GM23338 (cell line): ENCODE measurements around the gene NFXL1. TPM values are rescaled to one million over a fixed set of nuclear protein-coding genes. Genes with fewer than 3 reads are reported as not detected.

Experiments used
- ATAC-seq: fragments of 200-7000 bp; cut with Tn5 transposase; 3 replicates; pipeline ENCODE4 v1.9.1; 2020
- DNase-seq: peaks from one replicate; pipeline ENCODE4 v3.0.0-alpha.2; 2015; ENCODE audit warnings: low spot score
- H2AFZ ChIP-seq: fragments of 200-600 bp; sonication (generic); 2 replicates; pipeline ENCODE4 v1.8.0; 2016; ENCODE audit warnings: antibody characterized with exemption, mild to moderate bottlenecking, moderate library complexity
- H3F3A ChIP-seq: fragments of 200-600 bp; sonication (generic); replicated peaks from 2 replicates; pipeline ENCODE4 v1.8.0; 2017; ENCODE audit warnings: antibody characterized with exemption, mixed run types, low read depth
- H3K27ac ChIP-seq: fragments of 200-600 bp; sonication (generic); 2 replicates; pipeline ENCODE4 v1.6.1; 2016; ENCODE audit warnings: low read depth
- H3K27me3 ChIP-seq: fragments of 200-600 bp; sonication (generic); 2 replicates; pipeline ENCODE4 v1.8.0; 2016; ENCODE audit warnings: mild to moderate bottlenecking, mixed run types, moderate library complexity; ENCODE audit not compliant: insufficient read depth
- H3K36me3 ChIP-seq: fragments of 200-600 bp; sonication (generic); 2 replicates; pipeline ENCODE4 v1.8.0; 2016; ENCODE audit warnings: mild to moderate bottlenecking; ENCODE audit not compliant: insufficient read depth
- H3K4me1 ChIP-seq: fragments of 200-600 bp; sonication (generic); 2 replicates; pipeline ENCODE4 v1.8.0; 2016; ENCODE audit warnings: mild to moderate bottlenecking, moderate library complexity; ENCODE audit not compliant: insufficient read depth
- H3K4me2 ChIP-seq: fragments of 200-600 bp; sonication (generic); 2 replicates; pipeline ENCODE4 v1.7.1; 2017; ENCODE audit warnings: mixed run types
- H3K4me3 ChIP-seq: fragments of 200-600 bp; sonication (generic); 2 replicates; pipeline ENCODE4 v1.6.1; 2016; ENCODE audit warnings: mixed run types
- H3K79me2 ChIP-seq: fragments of 200-600 bp; sonication (generic); replicated peaks from 2 replicates; pipeline ENCODE4 v1.8.0; 2017; ENCODE audit warnings: mild to moderate bottlenecking; ENCODE audit not compliant: insufficient read depth
- H3K9me2 ChIP-seq: fragments of 200-600 bp; sonication (generic); 2 replicates; pipeline ENCODE4 v1.8.0; 2017; ENCODE audit not compliant: insufficient read depth
- H4K20me1 ChIP-seq: fragments of 200-600 bp; sonication (generic); replicated peaks from 2 replicates; pipeline ENCODE4 v1.8.0; 2017; ENCODE audit warnings: mild to moderate bottlenecking; ENCODE audit not compliant: insufficient read depth
- H3K27ac Mint-ChIP-seq: 2 replicates; pipeline ENCODE4 v1.8.0; 2020; ENCODE audit warnings: inconsistent platforms, mild to moderate bottlenecking, moderate library complexity, mixed read lengths
- H3K27me3 Mint-ChIP-seq: 3 replicates; pipeline ENCODE4 v1.8.0; 2022; ENCODE audit warnings: low read depth, mild to moderate bottlenecking, moderate library complexity, mixed read lengths, inconsistent platforms; ENCODE audit not compliant: insufficient read depth, poor library complexity
- H3K36me3 Mint-ChIP-seq: 3 replicates; pipeline ENCODE4 v1.8.0; 2021; ENCODE audit warnings: low read depth, mild to moderate bottlenecking, inconsistent platforms, moderate library complexity, mixed read lengths
- H3K4me1 Mint-ChIP-seq: 3 replicates; pipeline ENCODE4 v1.8.0; 2020; ENCODE audit warnings: mild to moderate bottlenecking, inconsistent platforms, mixed read lengths
- H3K4me3 Mint-ChIP-seq: 3 replicates; pipeline ENCODE4 v1.8.0; 2021; ENCODE audit warnings: moderate library complexity, mild to moderate bottlenecking, inconsistent platforms, mixed read lengths
- H3K9me3 Mint-ChIP-seq: 3 replicates; pipeline ENCODE4 v1.8.0; 2020; ENCODE audit warnings: moderate library complexity, mild to moderate bottlenecking, inconsistent platforms, mixed read lengths
- CTCF ChIP-seq, 2 experiments: fragments of 200-600 bp in 1 of 2; sonication (generic) in 1 of 2; conservative IDR thresholded peaks; 2 replicates each; pipeline versions ENCODE4 v1.5.1 to v1.6.1; 2016 to 2017; ENCODE audit warnings: antibody characterized with exemption in 2 of 2, low read depth in 2 of 2, mild to moderate bottlenecking in 2 of 2, moderate library complexity in 1 of 2
- ETS1 ChIP-seq: IDR thresholded peaks from 2 replicates; pipeline ENCODE4 v1.6.1; 2016; ENCODE audit warnings: antibody characterized with exemption
- EZH2 ChIP-seq: fragments of 200-600 bp; sonication (generic); IDR thresholded peaks from one replicate; pipeline ENCODE4 v1.8.0; 2017; ENCODE audit warnings: antibody characterized with exemption, mild to moderate bottlenecking, low read depth; ENCODE audit not compliant: unreplicated experiment
- EZH2phosphoT487 ChIP-seq: fragments of 200-600 bp; sonication (generic); IDR thresholded peaks from one replicate; pipeline ENCODE4 v1.8.1; 2018; ENCODE audit warnings: antibody characterized with exemption; ENCODE audit not compliant: unreplicated experiment
- JUNB ChIP-seq: IDR thresholded peaks from one replicate; pipeline ENCODE4 v1.6.1; 2016; ENCODE audit warnings: antibody characterized with exemption; ENCODE audit not compliant: unreplicated experiment
- POLR2AphosphoS5 ChIP-seq: IDR thresholded peaks from 2 replicates; pipeline ENCODE4 v1.6.1; 2016; ENCODE audit warnings: antibody characterized with exemption, low read depth
- REST ChIP-seq: IDR thresholded peaks from one replicate; pipeline ENCODE4 v1.6.1; 2018; ENCODE audit warnings: antibody characterized with exemption; ENCODE audit not compliant: unreplicated experiment
- STAT1 ChIP-seq: IDR thresholded peaks from one replicate; pipeline ENCODE4 v1.6.1; 2016; ENCODE audit warnings: antibody characterized with exemption; ENCODE audit not compliant: unreplicated experiment
- ZNF114 ChIP-seq: fragments of 250-450 bp; sonication (Bioruptor Pico); IDR thresholded peaks from 2 replicates; pipeline ENCODE4 v1.5.0; 2020; ENCODE audit warnings: mild to moderate bottlenecking, moderate library complexity
- ZNF331 ChIP-seq: fragments of 250-450 bp; sonication (Bioruptor Pico); IDR thresholded peaks from 2 replicates; pipeline ENCODE4 v1.5.0; 2020; ENCODE audit warnings: low read depth, mild to moderate bottlenecking, moderate library complexity
- ZNF462 ChIP-seq: fragments of 250-450 bp; sonication (Bioruptor Pico); IDR thresholded peaks from 2 replicates; pipeline ENCODE4 v1.5.0; 2020; ENCODE audit warnings: mild to moderate bottlenecking, moderate library complexity
- polyA plus RNA-seq: library from polyadenylated mRNA; unstranded; fragments of >200 nt; fragmentation: Nextera tagmentation; extraction: Ambion mirVana; gene quantifications from 2 replicates; pipeline ENCODE4 v1.2.1, GENCODE V29; 2016
- total RNA-seq: library from RNA; depleted of rRNA; stranded (reverse); fragments of >200 nt; shearing (Covaris generic); gene quantifications from 2 replicates; pipeline ENCODE4 v1.2.3, GENCODE V29; 2014

Gene NFXL1
- total and polyA plus RNA-seq, 2 experiments from 2014 or later = 19.4 to 31.7 TPM

- Mint-ChIP-seq H3K36me3 (no peaks in the 10 kb centered on the region), H3K4me1 (peaks cover 13% of the 10 kb centered on the region; the same call in 2 of the 3 replicates), H3K27me3 (peaks cover 3% of the 10 kb centered on the region), H3K9me3 (no peaks in the 10 kb centered on the region; the same call in 2 of the 3 replicates), H3K4me3 (no peak overlapping the region), H3K27ac (no peak overlapping the region)
- Histone ChIP-seq H3F3A (no peaks in the 10 kb centered on the region), H3K36me3 (no peaks in the 10 kb centered on the region), H3K27ac (no peak overlapping the region), H3K4me3 (no peak overlapping the region), H2AFZ (no peak overlapping the region), H3K4me1 (no peaks in the 10 kb centered on the region), H3K9me2 (0 out of 2 replicates have a peak, but pooled peaks cover 4% of the 10 kb centered on the region), H3K4me2 (no peak overlapping the region), H3K79me2 (no peaks in the 10 kb centered on the region), H3K27me3 (no peaks in the 10 kb centered on the region), H4K20me1 (no peaks in the 10 kb centered on the region)
- peak; percentile 33 for DNase-seq
- TF ChIP-seq EZH2 (no peak), STAT1 (no peak), ZNF331 (no peak), EZH2phosphoT487 (no peak), ZNF114 (CRISPR knock-in tag) (no peak), JUNB (no peak), ZNF462 (CRISPR knock-in tag) (no peak), CTCF (conservative IDR thresholded peaks at IDR 0.05; ENCODE audit: low read depth in 2 of 2) (no peak), ETS1 (no peak), POLR2AphosphoS5 (no peak), REST (no peak)
- ATAC-seq = peak; percentile 88
Measured at GRCh38 chr4:47942081-47942819, 27.9 kb upstream of the NFXL1 start.
